Sigmoid colon (tissue), 3 donors: ENCODE data around the gene HIVEP2.

ENCODE experiments used
- POLR2A ChIP-seq, 2 donors: fragments of 450-650 bp; IDR thresholded peaks; one replicate each; pipeline ENCODE4 v1.6.1; 2016; ENCODE audit warnings: antibody characterized with exemption in 2 of 2, mild to moderate bottlenecking in 2 of 2, moderate library complexity in 2 of 2
- TF ChIP-seq, protein P1 (sequence below), 4 experiments: fragments of 450-650 bp in 3 of 4; fragments of 200-600 bp in 1 of 4; IDR thresholded peaks; one replicate each; pipeline ENCODE4 v1.5.1; 2016 to 2019; ENCODE audit warnings: antibody characterized with exemption in 4 of 4, mild to moderate bottlenecking in 3 of 4, moderate library complexity in 2 of 4

DNA sequence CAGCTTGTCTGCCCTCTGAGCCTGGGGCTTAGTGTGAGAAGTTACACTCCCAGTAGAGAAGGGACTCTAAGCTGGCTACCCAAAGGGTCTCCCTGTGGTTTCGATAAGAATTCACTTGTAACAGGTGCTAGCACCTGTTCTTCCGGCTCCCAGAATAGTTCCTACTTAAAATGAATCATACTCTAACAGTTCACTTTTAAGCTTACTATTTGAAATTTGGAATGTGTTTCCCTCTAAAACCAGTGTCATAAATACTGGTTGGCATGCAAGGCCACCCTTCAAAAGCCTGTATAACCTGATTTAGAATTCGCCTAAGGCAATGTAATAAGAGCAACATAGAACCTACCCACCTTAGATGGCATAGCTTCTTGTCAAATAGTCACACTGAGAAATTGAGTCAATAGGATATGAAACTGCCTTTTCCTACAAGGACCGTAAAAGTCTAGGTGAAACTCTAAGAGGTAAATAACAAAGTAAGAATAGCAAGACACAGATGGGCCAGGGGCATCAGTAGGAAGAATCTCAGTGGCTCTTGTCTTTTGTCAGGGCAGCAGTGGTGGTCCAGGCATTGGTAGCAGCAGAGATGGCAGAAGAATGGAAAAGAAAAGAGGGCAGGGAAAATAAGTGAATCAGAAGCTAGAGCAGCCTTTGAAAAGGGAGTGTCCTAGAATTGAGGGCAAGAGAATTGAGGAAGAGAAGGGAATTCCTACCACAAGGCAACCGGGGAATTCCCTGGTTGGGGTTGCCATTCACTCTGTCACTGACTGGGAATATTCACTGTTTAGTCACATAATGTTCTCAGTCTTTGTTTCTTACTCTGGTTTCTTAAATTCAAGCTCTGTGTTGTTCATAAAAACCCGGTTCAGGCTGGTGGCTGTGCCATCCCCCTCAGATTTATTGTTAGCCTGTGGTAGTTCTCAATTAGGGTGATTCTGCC, 91.5 kb downstream of the HIVEP2 start:
- no peak for TF ChIP-seq POLR2A (IDR thresholded peaks at IDR 0.05)
- TF ChIP-seq, protein P1, sequence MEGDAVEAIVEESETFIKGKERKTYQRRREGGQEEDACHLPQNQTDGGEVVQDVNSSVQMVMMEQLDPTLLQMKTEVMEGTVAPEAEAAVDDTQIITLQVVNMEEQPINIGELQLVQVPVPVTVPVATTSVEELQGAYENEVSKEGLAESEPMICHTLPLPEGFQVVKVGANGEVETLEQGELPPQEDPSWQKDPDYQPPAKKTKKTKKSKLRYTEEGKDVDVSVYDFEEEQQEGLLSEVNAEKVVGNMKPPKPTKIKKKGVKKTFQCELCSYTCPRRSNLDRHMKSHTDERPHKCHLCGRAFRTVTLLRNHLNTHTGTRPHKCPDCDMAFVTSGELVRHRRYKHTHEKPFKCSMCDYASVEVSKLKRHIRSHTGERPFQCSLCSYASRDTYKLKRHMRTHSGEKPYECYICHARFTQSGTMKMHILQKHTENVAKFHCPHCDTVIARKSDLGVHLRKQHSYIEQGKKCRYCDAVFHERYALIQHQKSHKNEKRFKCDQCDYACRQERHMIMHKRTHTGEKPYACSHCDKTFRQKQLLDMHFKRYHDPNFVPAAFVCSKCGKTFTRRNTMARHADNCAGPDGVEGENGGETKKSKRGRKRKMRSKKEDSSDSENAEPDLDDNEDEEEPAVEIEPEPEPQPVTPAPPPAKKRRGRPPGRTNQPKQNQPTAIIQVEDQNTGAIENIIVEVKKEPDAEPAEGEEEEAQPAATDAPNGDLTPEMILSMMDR (IDR thresholded peaks at IDR 0.05), result no peak
